Smooth muscle cell (in vitro differentiated cells): ENCODE results near the gene AUH. TPM values are rescaled to one million over a fixed set of nuclear protein-coding genes. Genes with fewer than 3 reads are reported as not detected.

ENCODE experiments used
- DNase-seq: peaks from one replicate; lab custom pipeline; 2025; ENCODE audit not compliant: unreplicated experiment; lab: John Stamatoyannopoulos, UW
- H2AFZ ChIP-seq: fragments of 200-600 bp; sonication (generic); 2 replicates; pipeline ENCODE4 v1.6.0; 2016; ENCODE audit warnings: antibody characterized with exemption, low read depth, mild to moderate bottlenecking
- H3F3A ChIP-seq: fragments of 200-600 bp; sonication (generic); 2 replicates; pipeline ENCODE4 v1.6.0; 2017; ENCODE audit warnings: antibody characterized with exemption, low read depth
- H3K27ac ChIP-seq: fragments of 200-600 bp; sonication (generic); 2 replicates; pipeline ENCODE4 v1.5.1; 2016; ENCODE audit warnings: low read depth, mild to moderate bottlenecking
- H3K27me3 ChIP-seq: fragments of 200-600 bp; sonication (generic); 2 replicates; pipeline ENCODE4 v1.6.1; 2016; ENCODE audit warnings: low read depth, mild to moderate bottlenecking
- H3K36me3 ChIP-seq: fragments of 200-600 bp; sonication (generic); 2 replicates; pipeline ENCODE4 v1.5.1; 2016; ENCODE audit warnings: low read depth
- H3K4me1 ChIP-seq: fragments of 200-600 bp; sonication (generic); 2 replicates; pipeline ENCODE4 v1.5.1; 2016; ENCODE audit warnings: low read depth
- H3K4me2 ChIP-seq: fragments of 200-600 bp; sonication (generic); 2 replicates; pipeline ENCODE4 v1.6.0; 2016; ENCODE audit warnings: mild to moderate bottlenecking
- H3K4me3 ChIP-seq: fragments of 200-600 bp; sonication (generic); 2 replicates; pipeline ENCODE4 v1.5.1; 2016; ENCODE audit warnings: mild to moderate bottlenecking
- H3K79me2 ChIP-seq: fragments of 200-600 bp; sonication (generic); 2 replicates; pipeline ENCODE4 v1.6.0; 2016; ENCODE audit warnings: low read depth, mild to moderate bottlenecking
- H3K9ac ChIP-seq: fragments of 200-600 bp; sonication (generic); 2 replicates; pipeline ENCODE4 v1.6.0; 2016; ENCODE audit warnings: low read depth
- H3K9me3 ChIP-seq: fragments of 200-600 bp; sonication (generic); replicated peaks from 2 replicates; pipeline ENCODE4 v1.5.1; 2016; ENCODE audit warnings: low read depth
- H4K20me1 ChIP-seq: fragments of 200-600 bp; sonication (generic); 2 replicates; pipeline ENCODE4 v1.6.0; 2016; ENCODE audit warnings: low read depth
- CTCF ChIP-seq: fragments of 200-600 bp; sonication (generic); IDR thresholded peaks from 2 replicates; pipeline ENCODE4 v1.5.1; 2017; ENCODE audit warnings: borderline replicate concordance, mild to moderate bottlenecking, antibody characterized with exemption; ENCODE audit not compliant: insufficient read depth, poor library complexity, severe bottlenecking
- WGBS: methylation state at CpG from one replicate; pipeline ENCODE4 v1.1.7; 2016; ENCODE audit warnings: low lambda C conversion rate; 5-methylcytosine and 5-hydroxymethylcytosine counted together
- polyA plus RNA-seq: library from polyadenylated mRNA; unstranded; fragments of >200 nt; fragmentation: Nextera tagmentation; extraction: Ambion mirVana; gene quantifications from 2 replicates; pipeline ENCODE4 v1.2.1, GENCODE V29; 2016
- total RNA-seq: library from RNA; depleted of rRNA; stranded (reverse); fragments of >200 nt; gene quantifications from 2 replicates; pipeline ENCODE4 v1.2.3, GENCODE V29; 2014

AUH gene
- total and polyA plus RNA-seq, 2 experiments from 2014 or later = 8.7 TPM

GRCh38 chr9:91269907-91270491 is 91.7 kb downstream of the AUH start:
- WGBS = 94% methylated on average over 2 of the region's 2 CpGs

GRCh38 chr9:91266448-91266847 is 95.3 kb downstream of the AUH start:
- no peak for TF ChIP-seq CTCF
- H3F3A ChIP-seq = no peaks in the 10 kb centered on the region
- no peaks in the 10 kb centered on the region for H4K20me1 ChIP-seq
- no peaks in the 10 kb centered on the region for H3K27me3 ChIP-seq
- H3K4me2 ChIP-seq = no peak overlapping the region
- no peaks in the 10 kb centered on the region for H3K9me3 ChIP-seq
- no peaks in the 10 kb centered on the region for H3K36me3 ChIP-seq
- H2AFZ ChIP-seq = no peak overlapping the region
- no peak overlapping the region for H3K4me3 ChIP-seq
- H3K4me1 ChIP-seq = no peaks in the 10 kb centered on the region
- H3K27ac ChIP-seq = no peak overlapping the region
- DNase-seq = no peak
- no peak overlapping the region for H3K9ac ChIP-seq
- H3K79me2 ChIP-seq = no peaks in the 10 kb centered on the region

More at GRCh38 chr9:91269907-91270491, 91.7 kb downstream of the AUH start:
- Histone ChIP-seq H4K20me1 (no peaks in the 10 kb centered on the region), H3K9ac (no peak overlapping the region), H3K27me3 (no peaks in the 10 kb centered on the region), H3K27ac (no peak overlapping the region), H3K4me2 (no peak overlapping the region), H3K79me2 (no peaks in the 10 kb centered on the region), H3F3A (no peaks in the 10 kb centered on the region), H3K4me1 (no peaks in the 10 kb centered on the region), H2AFZ (no peak overlapping the region), H3K9me3 (no peaks in the 10 kb centered on the region), H3K36me3 (no peaks in the 10 kb centered on the region), H3K4me3 (no peak overlapping the region)
- TF ChIP-seq CTCF = no peak
- no peak for DNase-seq

DNA sequence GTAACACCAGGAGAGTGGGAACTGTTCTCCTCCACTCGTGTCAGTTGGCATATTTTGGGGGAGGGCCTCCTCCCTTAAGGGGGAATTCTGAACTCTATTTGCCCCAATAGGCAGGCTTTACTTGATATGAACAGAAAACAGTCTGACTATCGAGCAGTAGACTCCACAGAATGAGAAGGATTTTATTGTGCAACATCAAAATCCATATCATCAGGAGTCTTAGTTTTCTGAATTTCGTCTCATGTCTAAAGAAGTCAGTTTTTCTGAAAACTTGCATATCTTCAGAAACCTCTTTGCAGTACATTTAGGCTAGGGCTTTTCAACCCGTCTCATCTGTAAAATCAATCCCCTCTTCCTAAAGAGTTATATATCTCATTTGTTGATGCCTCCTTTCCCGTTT is 96.2 kb downstream of the AUH start:
- Histone ChIP-seq H3K4me3 (no peak overlapping the region), H3K27me3 (no peaks in the 10 kb centered on the region), H3K9me3 (no peaks in the 10 kb centered on the region), H4K20me1 (no peaks in the 10 kb centered on the region), H3F3A (no peaks in the 10 kb centered on the region), H3K27ac (no peak overlapping the region), H2AFZ (no peak overlapping the region), H3K79me2 (no peaks in the 10 kb centered on the region), H3K4me1 (no peaks in the 10 kb centered on the region), H3K9ac (no peak overlapping the region), H3K4me2 (no peak overlapping the region), H3K36me3 (no peaks in the 10 kb centered on the region)
- no peak for TF ChIP-seq CTCF
- WGBS = 85% methylated on average over 5 of the region's 5 CpGs
- no peak for DNase-seq

- Histone ChIP-seq H3K4me3 (no peak overlapping the region), H3F3A (no peaks in the 10 kb centered on the region), H2AFZ (no peak overlapping the region), H3K4me2 (no peak overlapping the region), H3K4me1 (no peaks in the 10 kb centered on the region), H3K79me2 (no peaks in the 10 kb centered on the region), H3K27ac (no peak overlapping the region), H3K36me3 (no peaks in the 10 kb centered on the region), H3K27me3 (no peaks in the 10 kb centered on the region), H4K20me1 (no peaks in the 10 kb centered on the region), H3K9ac (no peak overlapping the region), H3K9me3 (no peaks in the 10 kb centered on the region)
- DNase-seq = no peak
- 89% methylated on average over 1 of the region's 1 CpG for WGBS
- TF ChIP-seq CTCF = no peak
These were observed 100.3 kb downstream of the AUH start for GRCh38 chr9:91261417-91261816.
